KMS-11 (cell line): ENCODE data around the gene DMRT2.

Experiments used
- H2AFZ ChIP-seq: fragments of 200-600 bp; sonication (generic); 2 replicates; pipeline ENCODE4 v1.6.1; 2016; ENCODE audit warnings: antibody characterized with exemption, mixed run types, low read depth
- H3K27ac ChIP-seq: fragments of 200-600 bp; sonication (generic); 2 replicates; pipeline ENCODE4 v1.6.1; 2016; ENCODE audit warnings: mild to moderate bottlenecking, mixed run types
- H3K27me3 ChIP-seq: fragments of 200-600 bp; sonication (generic); 2 replicates; pipeline ENCODE4 v1.6.1; 2017; ENCODE audit warnings: mild to moderate bottlenecking, low read depth, mixed run types, moderate library complexity; ENCODE audit not compliant: insufficient read depth
- H3K36me3 ChIP-seq: fragments of 200-600 bp; sonication (generic); 2 replicates; pipeline ENCODE4 v1.6.1; 2017; ENCODE audit warnings: mild to moderate bottlenecking, mixed run types; ENCODE audit not compliant: insufficient read depth
- H3K4me1 ChIP-seq: fragments of 200-600 bp; sonication (generic); 2 replicates; pipeline ENCODE4 v1.6.1; 2016; ENCODE audit warnings: mild to moderate bottlenecking, low read depth, mixed run types; ENCODE audit not compliant: poor library complexity, severe bottlenecking
- H3K4me2 ChIP-seq: fragments of 200-600 bp; sonication (generic); 2 replicates; pipeline ENCODE4 v1.7.0; 2016; ENCODE audit warnings: mild to moderate bottlenecking, mixed run types
- H3K4me3 ChIP-seq: fragments of 200-600 bp; sonication (generic); IDR thresholded peaks from 2 replicates; pipeline ENCODE4 v1.6.1; 2017; ENCODE audit warnings: low read depth, low read length, mixed read lengths; ENCODE audit not compliant: insufficient read depth
- H3K79me2 ChIP-seq: fragments of 200-600 bp; sonication (generic); 2 replicates; pipeline ENCODE4 v1.6.1; 2016; ENCODE audit warnings: low read depth, mixed run types; ENCODE audit not compliant: insufficient read depth
- H3K9ac ChIP-seq: fragments of 200-600 bp; sonication (generic); 2 replicates; pipeline ENCODE4 v1.6.1; 2016; ENCODE audit warnings: mild to moderate bottlenecking, mixed run types
- H4K20me1 ChIP-seq: fragments of 200-600 bp; sonication (generic); 2 replicates; pipeline ENCODE4 v1.6.1; 2016; ENCODE audit warnings: mild to moderate bottlenecking, mixed run types; ENCODE audit not compliant: insufficient read depth
- CTCF ChIP-seq: fragments of 200-600 bp; sonication (generic); conservative IDR thresholded peaks from 2 replicates; pipeline ENCODE4 v1.6.1; 2017; ENCODE audit warnings: low read depth, mild to moderate bottlenecking, antibody characterized with exemption, low read length, moderate library complexity, mixed read lengths

Gene DMRT2

DNA sequence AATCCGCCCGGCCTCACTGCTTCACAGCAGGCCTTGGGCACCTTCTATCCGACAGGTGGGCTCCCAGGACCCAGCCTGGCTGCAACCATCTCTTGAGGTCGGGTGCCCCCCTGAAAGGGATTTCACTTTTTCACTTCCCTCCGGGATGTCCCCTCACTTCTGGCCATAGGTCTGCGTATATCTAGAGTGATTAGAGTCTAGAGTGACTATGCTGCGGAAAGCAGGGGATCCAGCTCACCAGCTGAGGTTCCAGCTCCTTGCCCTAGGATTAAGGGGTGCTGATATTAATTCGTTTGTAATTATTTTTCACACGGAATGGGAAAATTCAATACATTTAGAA is 3.1 kb downstream of the DMRT2 start:
- no peak overlapping the region for H2AFZ ChIP-seq
- no peaks in the 10 kb centered on the region for H3K79me2 ChIP-seq
- H3K36me3 ChIP-seq = no peaks in the 10 kb centered on the region
- H3K4me3 ChIP-seq = no peak overlapping the region
- H3K4me2 ChIP-seq = no peak overlapping the region
- no peak overlapping the region for H3K27ac ChIP-seq
- peaks cover 5% of the 10 kb centered on the region for H3K4me1 ChIP-seq
- TF ChIP-seq CTCF = no peak
- no peak overlapping the region for H3K9ac ChIP-seq
- no peaks in the 10 kb centered on the region for H4K20me1 ChIP-seq
- no peaks in the 10 kb centered on the region; the same call in 1 of the 2 replicates for H3K27me3 ChIP-seq

DNA sequence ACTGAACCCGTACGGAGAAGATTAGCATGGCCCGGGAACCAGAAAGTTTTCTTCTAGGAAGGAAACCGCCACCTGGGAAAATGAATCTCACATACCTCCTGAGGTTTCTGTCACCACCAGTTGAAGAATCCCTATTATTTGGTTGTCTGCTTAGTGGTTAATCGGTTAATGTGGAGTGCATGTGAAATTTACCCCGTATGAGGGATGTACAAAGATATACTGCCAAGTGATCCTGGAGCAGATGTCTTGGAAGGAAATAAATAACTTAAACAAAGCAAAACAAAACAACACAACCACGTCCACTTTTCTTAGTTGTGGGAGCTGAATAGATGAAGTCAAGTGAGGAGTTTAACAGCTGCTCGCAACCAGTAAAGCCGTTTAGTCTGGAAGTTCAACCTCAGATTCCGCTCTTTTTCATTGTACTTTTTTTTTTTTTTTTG is 3.8 kb downstream of the DMRT2 start:
- Histone ChIP-seq H4K20me1 (no peaks in the 10 kb centered on the region), H3K4me3 (no peak overlapping the region), H3K27me3 (no peaks in the 10 kb centered on the region; the same call in 1 of the 2 replicates), H2AFZ (no peak overlapping the region), H3K4me1 (peaks cover 5% of the 10 kb centered on the region), H3K79me2 (no peaks in the 10 kb centered on the region), H3K9ac (no peak overlapping the region), H3K27ac (no peak overlapping the region), H3K4me2 (no peak overlapping the region), H3K36me3 (no peaks in the 10 kb centered on the region)
- no peak for TF ChIP-seq CTCF

- H3K9ac ChIP-seq = no peak overlapping the region
- no peaks in the 10 kb centered on the region; the same call in 1 of the 2 replicates for H3K27me3 ChIP-seq
Measured at GRCh38 chr9:1055166-1055565, 5.0 kb downstream of the DMRT2 start.

GRCh38 chr9:1057910-1058309 is 7.8 kb downstream of the DMRT2 start:
- no peaks in the 10 kb centered on the region for H3K36me3 ChIP-seq
- no peak overlapping the region for H3K27ac ChIP-seq
- no peak overlapping the region for H3K4me2 ChIP-seq
- no peak overlapping the region for H3K4me3 ChIP-seq
- H3K79me2 ChIP-seq = no peaks in the 10 kb centered on the region
- H3K9ac ChIP-seq = no peak overlapping the region
- no peaks in the 10 kb centered on the region for H4K20me1 ChIP-seq
- TF ChIP-seq CTCF = no peak
- H3K4me1 ChIP-seq = no peaks in the 10 kb centered on the region
- no peaks in the 10 kb centered on the region for H3K27me3 ChIP-seq
- no peak overlapping the region for H2AFZ ChIP-seq

More at GRCh38 chr9:1055166-1055565, 5.0 kb downstream of the DMRT2 start:
- no peaks in the 10 kb centered on the region for H4K20me1 ChIP-seq
- no peak for TF ChIP-seq CTCF
- H2AFZ ChIP-seq = no peak overlapping the region
- no peak overlapping the region for H3K4me2 ChIP-seq
- no peak overlapping the region for H3K4me3 ChIP-seq
- no peak overlapping the region for H3K27ac ChIP-seq
- H3K79me2 ChIP-seq = no peaks in the 10 kb centered on the region
- H3K4me1 ChIP-seq = no peaks in the 10 kb centered on the region
- no peaks in the 10 kb centered on the region for H3K36me3 ChIP-seq
